Stimulated activated CD4-positive, alpha-beta T cell treated with anti-CD3 and anti-CD28 coated beads, Interleukin-15, amount 100 ng/mL, for 24 hours (primary cell): ENCODE results near the gene NUP93.
"Not testable (repeated sequence)": the region's sequence is repeated elsewhere in the genome, so short reads cannot be mapped to it uniquely, and the experiment has no call there.

ENCODE experiments used
- DNase-seq: peaks from one replicate; pipeline ENCODE4 v3.0.0-alpha.2; 2020

Gene NUP93

DNA sequence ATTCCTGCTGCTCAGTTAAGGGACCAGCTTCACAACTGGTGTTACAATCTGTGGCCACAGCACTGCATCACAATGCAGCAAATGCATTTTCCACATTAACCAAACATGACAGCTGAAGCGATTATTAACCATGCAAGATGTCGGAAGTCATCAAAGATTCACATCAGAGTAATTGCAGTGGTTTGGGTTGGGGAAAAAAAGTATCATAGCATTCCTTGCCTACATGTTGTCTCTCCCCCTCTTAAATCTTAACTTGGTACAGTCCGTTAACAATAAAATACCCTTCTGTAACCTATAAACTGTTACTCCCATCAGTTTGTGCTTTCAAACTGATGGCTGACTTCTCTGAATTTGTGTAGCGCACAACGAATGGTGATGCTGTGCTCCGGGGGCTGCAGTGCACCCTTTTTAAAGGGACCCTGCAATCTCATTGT, 51.6 kb downstream of the NUP93 start:
- DNase-seq, result no peak

GRCh38 chr16:56783344-56783743, 53.4 kb downstream of the NUP93 start:
- DNase-seq, result peak; percentile 10

DNA sequence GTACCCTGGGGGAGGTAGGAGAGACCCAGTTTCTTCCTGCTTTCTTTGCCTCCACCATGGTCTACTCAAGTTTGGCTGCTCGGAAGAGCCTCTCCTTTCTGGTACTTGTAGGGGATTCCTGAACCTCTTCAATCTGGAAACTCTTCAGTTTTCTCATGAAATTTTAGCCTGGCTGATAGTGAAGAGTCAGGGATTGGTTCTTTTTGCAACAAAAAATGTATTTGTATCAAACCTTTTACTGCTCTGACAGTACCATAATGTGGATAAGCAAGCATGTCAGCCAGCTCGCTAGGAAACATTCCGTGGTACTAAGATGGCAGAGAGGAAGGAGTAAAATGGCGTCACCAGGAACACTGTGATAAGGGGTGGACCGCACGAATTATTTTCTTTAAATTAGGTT, 55.4 kb downstream of the NUP93 start:
- DNase-seq, result no peak

DNA sequence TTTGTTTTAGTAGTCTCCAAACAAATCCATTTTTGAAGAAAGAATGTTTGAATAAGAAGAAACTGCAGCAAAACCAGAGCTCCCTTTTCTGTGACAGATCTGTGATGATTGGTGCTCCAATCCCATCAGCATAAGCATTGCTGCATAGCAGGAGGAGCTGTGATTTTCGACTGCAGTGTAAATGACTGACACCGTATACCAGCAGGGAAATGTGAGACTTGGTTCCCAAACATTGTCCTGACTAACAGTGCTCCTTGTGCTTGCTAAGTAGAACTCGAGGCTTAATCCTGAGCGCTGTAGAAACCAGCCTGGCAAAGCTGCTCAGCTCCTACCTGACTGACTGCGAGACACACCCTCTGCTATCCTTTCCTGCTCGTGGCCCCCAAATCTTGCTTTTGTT, 57.2 kb downstream of the NUP93 start:
- no peak for DNase-seq

- no peak for DNase-seq
These were observed 58.5 kb downstream of the NUP93 start for GRCh38 chr16:56788435-56788834.

- peak; percentile 16 for DNase-seq
These were observed 59.4 kb downstream of the NUP93 start for GRCh38 chr16:56789360-56789759.

- no peak for DNase-seq
These were observed 63.0 kb downstream of the NUP93 start for GRCh38 chr16:56792967-56793366.

- DNase-seq, result no peak
These were observed 63.6 kb downstream of the NUP93 start for GRCh38 chr16:56793492-56793891.

DNA sequence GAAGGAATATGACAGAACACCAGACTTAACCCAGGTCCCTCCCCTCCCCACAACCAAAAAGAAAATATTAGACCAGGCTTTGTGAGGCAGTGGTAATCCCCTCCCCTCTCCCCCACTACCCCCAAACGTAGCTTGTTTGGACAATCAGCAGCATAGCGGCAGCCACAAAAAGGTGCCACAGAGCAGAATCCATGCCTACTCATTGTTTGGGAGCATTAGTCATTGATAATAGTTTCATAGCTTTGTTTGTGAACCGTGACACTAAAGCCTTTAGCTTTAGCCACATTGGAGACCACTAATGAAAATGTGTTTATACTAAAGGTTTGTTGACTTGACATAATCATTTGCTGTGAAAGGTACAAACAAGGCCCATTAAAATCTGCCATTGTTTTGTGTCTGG, 65.1 kb downstream of the NUP93 start:
- DNase-seq, result no peak

DNA sequence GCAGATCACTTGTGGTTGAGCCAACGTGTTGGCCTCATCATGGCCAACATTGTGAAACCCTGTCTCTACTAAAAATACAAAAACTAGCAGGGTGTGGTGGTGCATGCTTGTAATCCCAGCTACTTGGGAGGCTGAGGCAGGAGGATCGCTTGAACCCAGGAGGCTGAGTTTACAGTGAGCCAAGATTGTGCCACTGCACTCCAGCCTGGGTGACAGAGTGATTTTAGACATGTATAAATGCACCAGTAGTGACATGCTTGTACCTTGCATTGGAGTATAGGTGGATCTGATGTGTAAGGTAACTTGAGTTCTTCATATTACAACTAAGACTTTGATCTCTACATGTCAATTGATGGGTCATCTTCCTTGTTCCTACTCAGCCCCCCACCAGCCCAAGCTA, 67.1 kb downstream of the NUP93 start:
- not testable (repeated sequence) for DNase-seq

DNA sequence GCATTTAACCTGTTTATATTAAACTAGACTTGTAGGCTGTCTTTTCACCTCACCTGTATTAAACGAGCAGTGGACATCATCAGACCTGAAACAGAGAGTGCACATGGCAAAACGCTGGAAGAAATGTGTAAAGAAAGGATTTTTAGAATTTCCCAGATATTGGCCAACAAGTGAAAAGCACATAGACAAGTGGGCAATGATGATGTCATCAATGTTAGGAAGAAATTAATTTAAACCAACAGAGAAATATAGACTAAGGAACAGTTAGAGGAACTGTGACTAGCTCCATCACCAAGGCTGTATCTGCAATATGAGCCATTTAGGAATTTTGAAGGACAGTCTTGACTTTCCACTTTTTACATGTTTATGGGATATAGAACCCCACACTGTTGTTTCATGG, 67.9 kb downstream of the NUP93 start:
- DNase-seq, result no peak

GRCh38 chr16:56798955-56799354, 69.0 kb downstream of the NUP93 start:
- no peak for DNase-seq

- no peak for DNase-seq
These were observed 70.4 kb downstream of the NUP93 start for GRCh38 chr16:56800355-56800754.

GRCh38 chr16:56801762-56802161, 71.8 kb downstream of the NUP93 start:
- no peak for DNase-seq

- no peak for DNase-seq
These were observed 77.2 kb downstream of the NUP93 start for GRCh38 chr16:56807011-56807675.

- DNase-seq, result not testable (repeated sequence)
These were observed 77.7 kb downstream of the NUP93 start for GRCh38 chr16:56807676-56808067.

- no peak for DNase-seq
These were observed 81.0 kb downstream of the NUP93 start for GRCh38 chr16:56810954-56811353.

- not testable (repeated sequence) for DNase-seq
These were observed 81.7 kb downstream of the NUP93 start for GRCh38 chr16:56811602-56812001.

DNA sequence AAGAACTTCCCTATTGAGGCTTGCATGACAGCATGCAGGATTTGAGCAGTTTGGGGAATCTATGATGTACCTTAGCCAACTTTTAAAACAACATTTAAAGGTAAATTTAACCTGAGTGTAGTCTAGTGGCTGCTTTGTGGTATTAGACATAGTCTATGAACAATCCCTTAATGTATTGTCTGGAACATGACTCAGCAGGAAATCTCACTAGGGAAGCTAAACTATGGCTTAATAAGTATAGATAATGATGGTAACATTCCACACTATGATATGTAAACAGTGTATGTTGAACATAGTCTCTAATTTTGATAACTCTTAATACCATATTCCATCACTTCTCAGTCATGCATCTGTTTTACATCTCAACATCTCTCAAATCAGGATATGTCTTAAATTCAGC, 83.0 kb downstream of the NUP93 start:
- no peak for DNase-seq

DNA sequence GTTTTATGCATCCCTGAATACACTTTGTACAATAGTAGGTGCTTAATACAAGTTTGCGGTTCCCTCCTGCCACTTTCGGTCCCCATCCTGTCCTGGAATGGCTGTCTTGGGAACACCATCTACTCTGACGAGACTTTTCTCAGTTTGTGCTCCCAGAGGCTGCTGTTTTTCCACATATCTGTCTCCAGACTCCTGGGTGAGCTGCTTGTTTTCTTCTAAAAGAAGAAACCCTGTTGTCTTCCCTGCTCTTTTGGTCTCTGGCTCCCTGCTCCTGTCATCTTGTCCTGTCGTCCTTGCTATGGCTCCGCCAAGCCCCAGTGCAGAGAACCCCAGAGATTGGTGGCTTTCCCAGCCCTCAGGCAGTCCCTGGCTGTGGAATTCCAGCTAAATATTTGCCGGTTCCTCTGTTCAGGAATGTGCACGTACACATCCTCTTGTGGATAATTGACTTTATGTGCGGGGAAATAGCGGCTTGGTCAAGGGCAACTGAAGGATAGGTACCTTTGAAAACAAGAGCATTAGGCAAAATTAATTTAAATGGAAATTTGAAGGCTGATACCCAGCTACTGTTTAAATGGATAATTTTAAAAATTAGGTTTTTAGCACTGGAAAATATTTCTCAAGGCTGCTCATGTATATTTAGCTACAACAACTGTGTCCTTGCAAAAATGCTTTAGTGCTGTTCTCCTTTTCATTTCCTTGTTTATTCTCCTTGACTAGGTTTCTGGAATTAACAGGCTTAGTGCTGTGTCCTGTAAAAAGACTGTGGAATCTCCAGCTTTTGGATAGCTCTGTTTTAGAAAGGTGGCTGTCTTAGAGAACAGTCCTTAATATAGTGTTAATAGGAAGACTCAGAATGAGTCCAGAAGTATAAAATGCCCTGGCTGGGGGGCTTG, 84.9 kb downstream of the NUP93 start:
- DNase-seq, result no peak

- no peak for DNase-seq
These were observed 85.8 kb downstream of the NUP93 start for GRCh38 chr16:56815721-56816120.

- no peak for DNase-seq
These were observed 87.1 kb downstream of the NUP93 start for GRCh38 chr16:56817056-56817455.

GRCh38 chr16:56817938-56818337, 88.0 kb downstream of the NUP93 start:
- DNase-seq, result no peak

- DNase-seq, result no peak
These were observed 93.3 kb downstream of the NUP93 start for GRCh38 chr16:56823081-56823733.
